HepG2 (cell line): ENCODE data around the gene SFI1. TPM values are rescaled to one million over a fixed set of nuclear protein-coding genes. Genes with fewer than 3 reads are reported as not detected.

Experiments used
- EP300 ChIP-seq, 3 experiments: sonication (generic) in 1 of 3; formaldehyde crosslinking in 1 of 3; IDR thresholded peaks; 2 replicates each; pipeline versions ENCODE4 v1.5.1 to v1.6.1; 2011 to 2020; ENCODE audit warnings: low read depth in 2 of 3, low read length in 2 of 3, borderline replicate concordance in 1 of 3, improper control_type of control experiment in 1 of 3, mild to moderate bottlenecking in 1 of 3, missing genetic modification reagents in 1 of 3, moderate library complexity in 1 of 3
- ERF ChIP-seq: IDR thresholded peaks from 2 replicates; pipeline ENCODE4 v1.6.1; 2018; ENCODE audit warnings: missing biosample characterization, missing genetic modification reagents
- GABPB1 ChIP-seq: IDR thresholded peaks from 2 replicates; pipeline ENCODE4 v1.6.1; 2016; ENCODE audit warnings: mild to moderate bottlenecking, missing genetic modification reagents, moderate library complexity, missing compliant biosample characterization
- KDM6A ChIP-seq: IDR thresholded peaks from 2 replicates; pipeline ENCODE4 v1.6.1; 2016; ENCODE audit warnings: low read depth
- NKX3-1 ChIP-seq: sonication (generic); formaldehyde crosslinking; IDR thresholded peaks from 2 replicates; pipeline ENCODE4 v1.5.0; 2020; ENCODE audit warnings: missing genetic modification reagents
- POLR2A ChIP-seq, 2 experiments: IDR thresholded peaks; 2 replicates each; pipeline ENCODE4 v1.6.1; 2011; ENCODE audit warnings: low read depth in 2 of 2, low read length in 2 of 2, mild to moderate bottlenecking in 1 of 2, moderate library complexity in 1 of 2; ENCODE audit not compliant: insufficient read depth in 1 of 2
- TBX2 ChIP-seq: sonication (generic); formaldehyde crosslinking; IDR thresholded peaks from 2 replicates; pipeline ENCODE4 v1.5.0; 2020; ENCODE audit warnings: missing genetic modification reagents, mild to moderate bottlenecking, borderline replicate concordance
- ZNF232 ChIP-seq: sonication (generic); formaldehyde crosslinking; IDR thresholded peaks from 2 replicates; pipeline ENCODE4 v1.4.0; 2020; ENCODE audit warnings: missing genetic modification reagents, borderline replicate concordance
- ZNF432 ChIP-seq: sonication (generic); formaldehyde crosslinking; IDR thresholded peaks from 2 replicates; pipeline ENCODE4 v1.5.0; 2020; ENCODE audit warnings: missing genetic modification reagents, mild to moderate bottlenecking, borderline replicate concordance
- ZNF720 ChIP-seq: sonication (generic); formaldehyde crosslinking; IDR thresholded peaks from 2 replicates; pipeline ENCODE4 v1.4.0; 2020; ENCODE audit warnings: missing genetic modification reagents
- polyA plus RNA-seq, 8 experiments: library from polyadenylated mRNA; depleted of rRNA in 3 of 8; stranded (reverse) in 7 of 8; unstranded in 1 of 8; fragments of >200 nt; fragmentation: Illumina TruSeq in 4 of 8; extraction: Trizol in 4 of 8; gene quantifications; 2 replicates each; pipeline versions ENCODE4 v1.2.1 to v1.2.3, GENCODE V29; 2011 to 2016; ENCODE audit warnings: low read depth in 4 of 8, missing spikeins in 1 of 8, mixed read lengths in 1 of 8; ENCODE audit not compliant: insufficient read depth in 1 of 8
- total RNA-seq, 5 experiments: library from RNA; depleted of rRNA; stranded (reverse); fragments of >200 nt; fragmentation: Illumina TruSeq; extraction: Trizol; gene quantifications; 2 replicates each; pipeline ENCODE4 v1.2.3, GENCODE V29; 2016; ENCODE audit warnings: low read depth in 1 of 5
- TF ChIP-seq, protein P1 (sequence below): sonication (generic); formaldehyde crosslinking; IDR thresholded peaks from 2 replicates; pipeline ENCODE4 v1.4.0; 2020; ENCODE audit warnings: missing genetic modification reagents, mild to moderate bottlenecking, borderline replicate concordance
- TF ChIP-seq, protein P2 (sequence below): sonication (generic); formaldehyde crosslinking; IDR thresholded peaks from 2 replicates; pipeline ENCODE4 v1.4.0; 2020; ENCODE audit warnings: missing genetic modification reagents
- TF ChIP-seq, protein P3 (sequence below): sonication (generic); formaldehyde crosslinking; IDR thresholded peaks from 2 replicates; pipeline ENCODE4 v1.9.0; 2021; ENCODE audit warnings: missing genetic modification reagents, borderline replicate concordance
- TF ChIP-seq, protein P4 (sequence below), 2 experiments: sonication (generic) in 1 of 2; formaldehyde crosslinking in 1 of 2; IDR thresholded peaks; 2 replicates each; pipeline versions ENCODE4 v1.6.1 to v1.9.0; 2014 to 2022; ENCODE audit warnings: antibody characterized with exemption in 1 of 2, borderline replicate concordance in 1 of 2, inconsistent platforms in 1 of 2, low read depth in 1 of 2, missing genetic modification reagents in 1 of 2

SFI1 gene
- total and polyA plus RNA-seq, 2 of the 13 experiments (the other 11 are each of a cell fraction or from before 2014, with no cell fraction given): 20.5 to 40.1 TPM

DNA sequence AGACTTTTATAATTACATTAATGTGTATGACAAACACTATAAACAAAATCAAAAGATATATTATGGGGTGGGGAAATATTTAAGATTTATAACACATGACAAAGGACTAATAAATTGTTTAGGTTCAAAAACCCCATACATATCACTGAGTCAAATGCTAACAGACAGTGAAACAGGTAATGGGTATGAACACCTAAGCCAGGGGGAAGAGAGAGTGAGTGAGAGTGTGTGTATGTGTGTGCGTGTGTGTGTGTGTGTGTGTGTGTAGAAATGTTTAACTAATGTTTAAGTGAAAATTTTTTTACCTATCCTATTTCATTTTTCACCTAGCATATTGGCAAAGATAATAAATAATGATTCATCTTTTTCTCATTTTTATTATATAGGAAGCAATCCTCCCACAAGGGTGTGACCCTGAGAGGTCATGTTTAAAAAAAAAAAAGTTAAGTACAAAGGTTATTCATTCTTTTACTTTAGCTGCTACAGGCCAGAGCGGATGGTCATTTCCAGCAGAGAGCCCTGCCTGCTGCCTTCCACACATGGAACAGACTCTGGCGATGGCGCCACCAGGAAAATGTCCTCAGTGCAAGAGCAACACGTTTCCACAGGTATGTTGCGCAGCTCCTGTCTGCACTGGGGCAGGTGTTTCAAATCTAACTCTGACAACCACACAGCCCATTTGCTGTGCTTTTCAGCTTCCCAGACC, 92.8 kb downstream of the SFI1 start (continued):
- TF ChIP-seq, protein P1, sequence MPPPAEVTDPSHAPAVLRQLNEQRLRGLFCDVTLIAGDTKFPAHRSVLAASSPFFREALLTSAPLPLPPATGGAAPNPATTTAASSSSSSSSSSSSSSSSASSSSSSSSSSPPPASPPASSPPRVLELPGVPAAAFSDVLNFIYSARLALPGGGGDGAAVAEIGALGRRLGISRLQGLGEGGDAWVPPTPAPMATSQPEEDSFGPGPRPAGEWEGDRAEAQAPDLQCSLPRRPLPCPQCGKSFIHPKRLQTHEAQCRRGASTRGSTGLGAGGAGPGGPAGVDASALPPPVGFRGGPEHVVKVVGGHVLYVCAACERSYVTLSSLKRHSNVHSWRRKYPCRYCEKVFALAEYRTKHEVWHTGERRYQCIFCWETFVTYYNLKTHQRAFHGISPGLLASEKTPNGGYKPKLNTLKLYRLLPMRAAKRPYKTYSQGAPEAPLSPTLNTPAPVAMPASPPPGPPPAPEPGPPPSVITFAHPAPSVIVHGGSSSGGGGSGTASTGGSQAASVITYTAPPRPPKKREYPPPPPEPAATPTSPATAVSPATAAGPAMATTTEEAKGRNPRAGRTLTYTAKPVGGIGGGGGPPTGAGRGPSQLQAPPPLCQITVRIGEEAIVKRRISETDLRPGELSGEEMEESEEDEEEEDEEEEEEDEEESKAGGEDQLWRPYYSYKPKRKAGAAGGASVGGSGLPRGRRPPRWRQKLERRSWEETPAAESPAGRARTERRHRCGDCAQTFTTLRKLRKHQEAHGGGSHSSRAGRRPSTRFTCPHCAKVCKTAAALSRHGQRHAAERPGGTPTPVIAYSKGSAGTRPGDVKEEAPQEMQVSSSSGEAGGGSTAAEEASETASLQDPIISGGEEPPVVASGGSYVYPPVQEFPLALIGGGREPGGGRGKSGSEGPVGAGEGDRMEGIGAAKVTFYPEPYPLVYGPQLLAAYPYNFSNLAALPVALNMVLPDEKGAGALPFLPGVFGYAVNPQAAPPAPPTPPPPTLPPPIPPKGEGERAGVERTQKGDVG (CRISPR knock-in tag): 0 out of 2 replicates have a peak, but pooled peaks have one; percentile 61
- TF ChIP-seq, protein P2, sequence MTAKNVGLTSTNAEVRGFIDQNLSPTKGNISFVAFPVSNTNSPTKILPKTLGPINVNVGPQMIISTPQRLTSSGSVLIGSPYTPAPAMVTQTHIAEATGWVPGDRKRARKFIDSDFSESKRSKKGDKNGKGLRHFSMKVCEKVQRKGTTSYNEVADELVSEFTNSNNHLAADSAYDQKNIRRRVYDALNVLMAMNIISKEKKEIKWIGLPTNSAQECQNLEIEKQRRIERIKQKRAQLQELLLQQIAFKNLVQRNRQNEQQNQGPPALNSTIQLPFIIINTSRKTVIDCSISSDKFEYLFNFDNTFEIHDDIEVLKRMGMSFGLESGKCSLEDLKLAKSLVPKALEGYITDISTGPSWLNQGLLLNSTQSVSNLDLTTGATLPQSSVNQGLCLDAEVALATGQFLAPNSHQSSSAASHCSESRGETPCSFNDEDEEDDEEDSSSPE: 0 out of 2 replicates have a peak, but pooled peaks have one; percentile 40
- no peak for TF ChIP-seq ZNF432 (CRISPR knock-in tag)
- TF ChIP-seq GABPB1 (CRISPR knock-in tag): peak; percentile 21; the same call in 1 of the 2 replicates
- no peak for TF ChIP-seq ZNF720
- TF ChIP-seq ERF: peak; percentile 53; the same call in 1 of the 2 replicates
- 0 out of 2 replicates have a peak, but pooled peaks have one; percentile 53 for TF ChIP-seq NKX3-1 (CRISPR knock-in tag)
- no peak; the same call in 1 of the 2 replicates for TF ChIP-seq ZNF232 (CRISPR knock-in tag)
- 0 out of 2 replicates have a peak, but pooled peaks have one; percentile 29 for TF ChIP-seq TBX2
- TF ChIP-seq EP300 (IDR thresholded peaks at IDR 0.05; ENCODE audit: low read depth in 2 of 2, low read length in 2 of 2): peak in 1 of 2 experiments; percentile 42; a peak in 1 of 4 replicates
- TF ChIP-seq EP300 (CRISPR knock-in tag; IDR thresholded peaks at IDR 0.05; ENCODE audit: borderline replicate concordance): no peak
- TF ChIP-seq, protein P3, sequence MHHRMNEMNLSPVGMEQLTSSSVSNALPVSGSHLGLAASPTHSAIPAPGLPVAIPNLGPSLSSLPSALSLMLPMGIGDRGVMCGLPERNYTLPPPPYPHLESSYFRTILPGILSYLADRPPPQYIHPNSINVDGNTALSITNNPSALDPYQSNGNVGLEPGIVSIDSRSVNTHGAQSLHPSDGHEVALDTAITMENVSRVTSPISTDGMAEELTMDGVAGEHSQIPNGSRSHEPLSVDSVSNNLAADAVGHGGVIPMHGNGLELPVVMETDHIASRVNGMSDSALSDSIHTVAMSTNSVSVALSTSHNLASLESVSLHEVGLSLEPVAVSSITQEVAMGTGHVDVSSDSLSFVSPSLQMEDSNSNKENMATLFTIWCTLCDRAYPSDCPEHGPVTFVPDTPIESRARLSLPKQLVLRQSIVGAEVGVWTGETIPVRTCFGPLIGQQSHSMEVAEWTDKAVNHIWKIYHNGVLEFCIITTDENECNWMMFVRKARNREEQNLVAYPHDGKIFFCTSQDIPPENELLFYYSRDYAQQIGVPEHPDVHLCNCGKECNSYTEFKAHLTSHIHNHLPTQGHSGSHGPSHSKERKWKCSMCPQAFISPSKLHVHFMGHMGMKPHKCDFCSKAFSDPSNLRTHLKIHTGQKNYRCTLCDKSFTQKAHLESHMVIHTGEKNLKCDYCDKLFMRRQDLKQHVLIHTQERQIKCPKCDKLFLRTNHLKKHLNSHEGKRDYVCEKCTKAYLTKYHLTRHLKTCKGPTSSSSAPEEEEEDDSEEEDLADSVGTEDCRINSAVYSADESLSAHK: no peak
- TF ChIP-seq, protein P4, sequence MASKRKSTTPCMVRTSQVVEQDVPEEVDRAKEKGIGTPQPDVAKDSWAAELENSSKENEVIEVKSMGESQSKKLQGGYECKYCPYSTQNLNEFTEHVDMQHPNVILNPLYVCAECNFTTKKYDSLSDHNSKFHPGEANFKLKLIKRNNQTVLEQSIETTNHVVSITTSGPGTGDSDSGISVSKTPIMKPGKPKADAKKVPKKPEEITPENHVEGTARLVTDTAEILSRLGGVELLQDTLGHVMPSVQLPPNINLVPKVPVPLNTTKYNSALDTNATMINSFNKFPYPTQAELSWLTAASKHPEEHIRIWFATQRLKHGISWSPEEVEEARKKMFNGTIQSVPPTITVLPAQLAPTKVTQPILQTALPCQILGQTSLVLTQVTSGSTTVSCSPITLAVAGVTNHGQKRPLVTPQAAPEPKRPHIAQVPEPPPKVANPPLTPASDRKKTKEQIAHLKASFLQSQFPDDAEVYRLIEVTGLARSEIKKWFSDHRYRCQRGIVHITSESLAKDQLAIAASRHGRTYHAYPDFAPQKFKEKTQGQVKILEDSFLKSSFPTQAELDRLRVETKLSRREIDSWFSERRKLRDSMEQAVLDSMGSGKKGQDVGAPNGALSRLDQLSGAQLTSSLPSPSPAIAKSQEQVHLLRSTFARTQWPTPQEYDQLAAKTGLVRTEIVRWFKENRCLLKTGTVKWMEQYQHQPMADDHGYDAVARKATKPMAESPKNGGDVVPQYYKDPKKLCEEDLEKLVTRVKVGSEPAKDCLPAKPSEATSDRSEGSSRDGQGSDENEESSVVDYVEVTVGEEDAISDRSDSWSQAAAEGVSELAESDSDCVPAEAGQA (IDR thresholded peaks at IDR 0.05; ENCODE audit: low read depth): peak; percentile 47; the same call in 1 of the 2 replicates
- TF ChIP-seq, protein P4 (CRISPR knock-in tag; IDR thresholded peaks at IDR 0.05; ENCODE audit: borderline replicate concordance): no peak
- peak; percentile 59 to 77 for TF ChIP-seq POLR2A (IDR thresholded peaks at IDR 0.05; ENCODE audit: insufficient read depth in 1 of 2, low read depth in 2 of 2, low read length in 2 of 2)
- TF ChIP-seq KDM6A (CRISPR knock-in tag): no peak
